GM19099 (cell line): ENCODE results near the gene CCHCR1.

ENCODE experiments used
- POLR2A ChIP-seq: IDR thresholded peaks from 3 replicates; pipeline ENCODE4 v1.6.1; 2011; ENCODE audit warnings: low read depth; ENCODE audit not compliant: insufficient read length; ENCODE audit errors: extremely low read depth

The CCHCR1 gene

DNA sequence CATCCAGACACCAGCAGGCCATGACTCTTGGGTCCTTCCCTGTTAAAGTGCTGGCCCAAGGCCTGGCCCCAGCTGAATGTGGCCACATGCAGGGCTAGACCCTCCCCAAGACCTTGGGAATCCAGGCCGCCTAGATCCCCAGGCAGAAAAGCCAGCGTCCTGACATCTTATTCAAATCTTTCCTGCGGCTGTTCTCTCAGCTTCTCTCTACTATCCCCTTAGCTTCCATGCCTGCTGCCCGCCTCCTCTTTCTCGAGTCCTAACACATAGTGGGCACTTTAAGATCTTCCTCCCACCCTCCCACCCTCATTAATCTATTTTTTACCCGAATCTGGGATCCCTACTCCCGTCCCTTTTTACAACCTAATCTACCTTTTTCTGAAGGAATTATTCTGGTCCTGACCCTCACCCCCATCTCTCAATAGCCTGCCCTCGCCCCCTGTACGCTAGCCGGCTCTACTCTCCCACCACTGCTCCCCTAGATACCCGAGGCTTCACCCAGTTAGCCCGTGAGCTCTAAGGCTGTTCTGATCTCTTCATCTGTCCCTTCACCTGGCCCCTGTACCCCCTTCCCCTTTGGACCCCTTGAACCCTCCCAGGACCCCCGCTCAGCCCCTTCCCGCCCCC lies at the start of gene CCHCR1:
Gene CCHCR1, minus strand, starts transcription at position 290 of the 627 bp plus-strand sequence. Its CDS starts 202 bp downstream, at position 88.
- TF ChIP-seq POLR2A: no peak

DNA sequence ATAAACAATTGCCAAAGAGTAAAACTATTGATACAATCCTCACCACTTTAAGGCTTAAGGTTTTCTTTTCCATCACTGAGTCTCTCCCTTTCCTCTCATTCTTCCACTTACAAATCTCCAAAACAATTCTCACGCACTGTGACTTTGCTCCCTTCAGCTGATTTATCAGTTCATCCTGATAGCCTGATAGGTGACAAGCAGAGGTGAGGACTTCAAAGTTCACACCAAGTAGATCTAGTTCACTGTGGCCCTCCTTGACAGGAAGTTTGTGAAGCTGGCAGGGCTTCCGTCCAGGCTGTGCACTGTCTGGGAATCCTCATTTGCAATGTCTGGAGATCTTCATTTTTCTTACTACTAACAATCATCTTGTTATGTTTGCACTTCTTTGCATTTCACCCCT lies 48.0 kb upstream of the CCHCR1 start:
- TF ChIP-seq POLR2A: no peak

DNA sequence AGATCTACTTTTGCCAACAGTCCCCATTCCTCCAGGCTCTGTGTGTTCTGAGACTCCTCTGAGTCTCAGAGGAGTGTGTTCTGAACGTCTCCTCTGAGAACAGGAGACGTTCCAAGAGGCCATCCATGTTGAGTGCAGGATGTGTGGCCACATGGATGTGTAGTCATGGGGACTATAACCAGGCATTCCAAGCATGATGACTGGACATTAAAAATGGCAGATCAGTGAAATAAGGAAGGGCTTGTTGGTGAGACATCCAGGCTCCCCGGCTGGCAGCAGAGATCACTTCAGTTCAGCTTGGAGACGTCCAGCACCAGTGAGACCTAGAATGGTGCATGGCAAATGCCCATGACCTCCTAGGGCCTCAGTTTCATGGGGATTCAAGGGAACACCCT lies 47.1 kb upstream of the CCHCR1 start:
- TF ChIP-seq POLR2A: no peak

- TF ChIP-seq POLR2A: peak; percentile 50
Measured at GRCh38 chr6:31203345-31203979, 45.9 kb upstream of the CCHCR1 start.

DNA sequence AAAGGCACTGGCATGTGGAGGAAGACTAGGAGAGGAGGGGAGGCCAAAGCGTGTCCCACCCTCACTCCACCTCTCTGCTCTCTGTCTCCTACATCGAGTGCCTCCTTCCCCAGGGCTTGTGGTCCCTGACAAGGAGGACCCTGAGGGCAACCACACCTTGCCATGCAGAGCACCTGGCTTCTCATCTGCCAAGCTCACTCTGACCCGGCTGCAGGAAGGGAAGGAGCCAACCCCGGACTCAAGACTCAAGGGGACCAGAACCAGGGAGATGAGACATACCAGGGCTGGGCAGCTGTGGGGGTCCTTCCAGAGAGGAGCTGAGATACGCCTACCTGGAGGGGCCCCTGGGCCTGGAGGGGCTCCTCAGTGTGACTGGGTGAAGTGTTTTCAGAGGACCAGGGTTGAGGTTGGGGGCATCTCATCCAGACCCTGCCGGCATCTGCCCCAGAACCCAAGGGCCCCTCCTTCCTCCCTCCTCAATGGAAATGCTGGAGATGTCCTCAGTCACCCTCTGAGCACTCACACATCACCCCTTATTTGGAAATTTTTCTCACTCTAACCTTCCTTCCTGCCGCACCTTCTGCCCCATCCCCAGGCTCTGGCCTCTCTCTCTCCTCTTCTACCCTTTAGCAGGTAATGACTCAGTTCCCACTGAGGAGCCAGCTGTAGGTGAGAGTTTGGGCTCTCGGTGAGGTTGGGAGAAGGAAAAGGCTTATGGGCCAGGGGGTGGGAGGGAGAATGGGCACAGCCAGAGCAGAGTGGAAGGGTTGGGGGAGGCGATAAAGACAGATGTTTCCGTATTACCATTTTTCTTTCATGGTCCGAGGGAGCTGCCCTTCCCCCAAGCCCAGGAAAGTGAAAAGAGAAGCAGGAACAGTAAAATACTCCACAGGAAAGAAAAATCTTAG lies 44.9 kb upstream of the CCHCR1 start:
- TF ChIP-seq POLR2A: no peak

DNA sequence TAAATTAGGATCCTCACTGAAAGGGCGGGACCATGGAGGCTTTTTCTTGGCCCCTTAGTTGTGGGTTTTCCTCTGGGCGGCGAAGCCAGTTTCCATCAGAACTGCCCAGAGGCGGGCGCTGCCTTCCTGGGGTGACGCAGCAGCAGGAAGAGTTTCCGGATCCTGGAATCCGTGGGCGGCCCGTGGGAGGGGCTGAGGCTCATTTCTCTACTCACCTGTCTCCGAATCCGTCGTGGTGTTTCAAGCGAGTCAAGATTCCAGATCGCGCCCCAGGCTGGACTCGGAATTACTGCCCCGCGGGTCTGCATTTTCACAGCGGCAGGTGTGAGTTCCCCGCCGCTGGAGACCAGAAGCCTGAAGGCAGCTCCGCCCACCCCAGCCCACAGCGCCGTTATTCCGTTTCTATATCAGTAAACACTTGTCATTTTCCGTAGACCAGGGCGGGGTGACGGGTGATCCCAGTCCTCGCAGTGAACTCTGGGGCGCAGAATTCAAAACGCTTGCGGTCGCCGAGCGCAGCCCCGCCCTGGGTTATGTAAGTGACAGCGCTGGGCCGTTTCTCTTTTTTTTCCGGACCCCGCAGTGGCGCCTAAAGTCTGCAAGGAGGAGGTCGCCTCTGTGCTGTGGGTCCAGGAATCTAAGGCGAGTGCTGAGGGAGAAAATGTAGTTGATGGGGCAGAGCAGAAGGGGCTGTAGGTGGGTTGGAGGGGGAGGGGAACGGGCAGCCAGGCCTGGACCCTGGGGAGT lies 40.1 kb upstream of the CCHCR1 start:
- peak; percentile 87 for TF ChIP-seq POLR2A

- no peak for TF ChIP-seq POLR2A
Measured at GRCh38 chr6:31194061-31194834, 36.6 kb upstream of the CCHCR1 start.

- no peak for TF ChIP-seq POLR2A
Measured at GRCh38 chr6:31193206-31193605, 35.6 kb upstream of the CCHCR1 start.

DNA sequence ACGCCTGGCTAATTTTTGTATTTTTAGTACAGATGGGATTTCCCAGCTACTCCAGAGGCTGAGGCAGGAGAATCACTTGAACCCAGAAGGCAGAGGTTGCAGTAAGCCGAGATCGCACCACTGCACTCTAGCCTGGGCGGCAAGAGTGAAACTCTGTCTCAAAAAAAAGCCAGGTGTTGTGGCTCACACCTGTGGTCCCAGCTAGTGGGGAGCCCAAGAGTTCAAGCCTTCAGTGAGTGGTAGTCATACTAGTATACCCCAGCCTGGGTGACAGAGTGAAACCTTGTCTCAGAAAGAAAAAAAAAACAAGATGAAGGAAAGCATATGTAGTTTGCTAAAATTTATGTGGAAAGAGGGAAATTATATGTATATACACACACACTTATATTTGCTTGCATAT lies 32.9 kb upstream of the CCHCR1 start:
- TF ChIP-seq POLR2A: no peak

GRCh38 chr6:31187780-31188194 lies 30.2 kb upstream of the CCHCR1 start:
- TF ChIP-seq POLR2A: no peak

- TF ChIP-seq POLR2A: no peak
Measured at GRCh38 chr6:31186052-31186734, 28.6 kb upstream of the CCHCR1 start.

GRCh38 chr6:31180500-31180899 lies 22.9 kb upstream of the CCHCR1 start:
- TF ChIP-seq POLR2A: no peak

DNA sequence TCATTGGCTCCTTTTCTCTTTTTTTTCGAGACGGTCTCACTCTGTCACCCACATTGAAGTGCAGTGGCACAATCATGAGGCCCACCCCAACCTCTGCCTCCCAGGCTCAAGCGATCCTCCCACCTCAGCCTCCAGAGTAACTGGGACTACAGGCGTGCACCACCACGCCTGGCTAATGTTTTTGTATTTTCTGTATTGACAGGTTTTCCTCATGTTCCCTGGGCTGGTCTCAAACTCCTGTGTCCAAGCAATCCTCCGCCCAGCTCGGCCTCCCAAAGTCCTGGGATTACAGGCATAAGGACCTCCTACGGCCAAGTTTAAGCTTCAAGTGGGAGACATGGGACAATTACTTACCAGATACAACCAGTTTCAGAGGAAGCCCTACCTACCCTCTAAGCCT lies 22.3 kb upstream of the CCHCR1 start:
- no peak for TF ChIP-seq POLR2A

- no peak for TF ChIP-seq POLR2A
Measured at GRCh38 chr6:31179042-31179386, 21.4 kb upstream of the CCHCR1 start.
